SK-N-SH (cell line): ENCODE results near the gene IFNA17. TPM values are rescaled to one million over a fixed set of nuclear protein-coding genes. Genes with fewer than 3 reads are reported as not detected.

Experiments
- polyA plus RNA-seq, 3 experiments: library from polyadenylated mRNA; depleted of rRNA; stranded (reverse); fragments of >200 nt; gene quantifications; 2 replicates each; pipeline ENCODE4 v1.2.3, GENCODE V29; 2012

Gene IFNA17
- polyA plus RNA-seq, 1 of the 3 experiments (the other 2 are of a cell fraction) = not detected

Other genes with a start within 250 kb of the IFNA17 start
- under 0.01 TPM in 1 of 2 replicates, not detected in the other for gene HACD4, start 196.6 kb downstream of the IFNA17 start, polyA plus RNA-seq (2012; rRNA removed)
- not detected in 2 replicates for gene IFNB1, start 150.3 kb downstream of the IFNA17 start, polyA plus RNA-seq (2012; rRNA removed)
- not detected in 2 replicates for gene IFNW1, start 86.4 kb downstream of the IFNA17 start, polyA plus RNA-seq (2012; rRNA removed)
- not detected in 2 replicates for gene IFNA21, start 61.6 kb downstream of the IFNA17 start, polyA plus RNA-seq (2012; rRNA removed)
- not detected in 2 replicates for gene IFNA4, start 40.6 kb downstream of the IFNA17 start, polyA plus RNA-seq (2012; rRNA removed)
- gene IFNA7, start 26.0 kb downstream of the IFNA17 start, polyA plus RNA-seq (2012; rRNA removed) = not detected in 2 replicates
- not detected in 2 replicates for gene IFNA10, start 21.1 kb downstream of the IFNA17 start, polyA plus RNA-seq (2012; rRNA removed)
- not detected in 2 replicates for gene IFNA16, start 10.9 kb downstream of the IFNA17 start, polyA plus RNA-seq (2012; rRNA removed)
- not detected in 2 replicates for gene IFNA14, start 11.8 kb upstream of the IFNA17 start, polyA plus RNA-seq (2012; rRNA removed)
- not detected in 2 replicates for gene IFNA5, start 77.1 kb upstream of the IFNA17 start, polyA plus RNA-seq (2012; rRNA removed)
- gene KLHL9, start 107.2 kb upstream of the IFNA17 start, polyA plus RNA-seq (2012; rRNA removed) = 6.8 and 8.8 TPM in 2 replicates
- not detected in 2 replicates for gene IFNA6, start 122.7 kb upstream of the IFNA17 start, polyA plus RNA-seq (2012; rRNA removed)
- not detected in 2 replicates for gene IFNA13, start 139.8 kb upstream of the IFNA17 start, polyA plus RNA-seq (2012; rRNA removed)
- not detected in 2 replicates for gene IFNA2, start 157.2 kb upstream of the IFNA17 start, polyA plus RNA-seq (2012; rRNA removed)
- not detected in 2 replicates for gene IFNA8, start 180.9 kb upstream of the IFNA17 start, polyA plus RNA-seq (2012; rRNA removed)
- gene IFNA1, start 212.2 kb upstream of the IFNA17 start, polyA plus RNA-seq (2012; rRNA removed) = not detected in 2 replicates